Suppressor macrophage (primary cell): ENCODE results near the gene CELSR3.

ENCODE experiments used
- DNase-seq, 4 experiments: peaks; one replicate each; pipeline ENCODE4 v3.0.0-alpha.2; 2020 to 2022

The CELSR3 gene

DNA sequence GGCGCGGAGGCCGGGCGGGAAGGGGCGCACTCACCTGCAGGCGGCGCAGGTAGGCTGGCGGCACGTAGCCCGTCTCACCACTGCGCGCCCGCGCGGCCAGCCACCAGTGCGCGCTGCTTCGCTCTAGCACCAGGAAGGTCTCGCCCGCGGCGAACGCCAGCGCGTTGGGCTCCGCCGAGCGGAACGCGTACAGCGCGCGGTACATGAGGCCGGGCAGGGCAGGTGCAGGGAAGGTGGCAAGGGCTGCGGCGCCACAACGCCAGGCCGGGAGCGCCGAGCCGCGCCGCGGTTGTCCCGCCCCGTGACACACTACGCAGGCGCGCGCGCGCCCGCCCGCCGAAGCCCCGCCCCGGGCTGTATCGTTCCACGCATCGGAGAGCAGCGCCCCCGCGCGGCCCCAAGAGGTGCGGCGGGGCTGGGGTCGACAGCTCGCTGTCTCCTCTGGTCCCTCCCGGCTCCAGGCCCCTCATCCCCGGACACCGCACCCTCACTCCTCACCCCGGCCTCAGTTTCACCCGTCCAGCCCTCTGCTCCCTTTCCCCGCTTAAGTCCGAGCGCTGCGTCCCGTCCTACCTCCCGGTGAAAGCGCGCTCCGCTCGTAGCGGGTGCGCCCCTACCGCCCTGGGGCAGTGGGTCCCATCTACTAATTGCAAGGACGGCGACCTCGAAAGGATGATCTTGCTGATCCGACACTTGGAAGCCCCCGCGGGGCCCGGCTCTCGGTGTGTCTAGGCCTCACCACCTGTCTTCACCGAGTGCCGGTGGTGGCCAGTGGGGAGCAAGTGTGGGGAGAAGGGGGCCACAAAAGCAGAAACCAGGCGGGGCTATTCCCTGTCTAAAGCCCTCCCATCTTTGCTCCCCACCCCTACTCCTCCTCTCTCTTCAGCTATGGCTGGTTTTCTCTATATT lies 23.2 kb upstream of the CELSR3 start, which contains the start of gene NCKIPSD:
NCKIPSD (minus strand) TSS at position 313 of the 909 bp plus-strand sequence; CDS start at position 205, 108 bp downstream.
- DNase-seq, result peak; percentile 91 to 98 (median 96)

DNA sequence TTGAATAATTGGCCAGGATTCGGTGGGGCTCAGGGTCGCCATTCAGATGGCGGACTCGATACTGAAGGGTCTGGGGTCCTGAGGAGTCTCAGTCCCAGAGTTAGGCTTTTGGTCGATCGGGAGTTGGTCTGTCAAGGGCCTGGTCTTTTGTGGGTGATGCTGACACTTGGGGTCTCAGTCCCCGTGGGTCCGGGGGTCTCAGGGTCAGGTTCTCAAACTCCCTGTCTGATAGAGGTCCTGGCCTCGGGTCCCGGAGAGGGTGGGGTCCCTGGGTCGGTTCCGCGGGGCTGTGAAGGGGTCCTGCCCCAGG lies 22.6 kb upstream of the CELSR3 start:
- DNase-seq, result no peak

DNA sequence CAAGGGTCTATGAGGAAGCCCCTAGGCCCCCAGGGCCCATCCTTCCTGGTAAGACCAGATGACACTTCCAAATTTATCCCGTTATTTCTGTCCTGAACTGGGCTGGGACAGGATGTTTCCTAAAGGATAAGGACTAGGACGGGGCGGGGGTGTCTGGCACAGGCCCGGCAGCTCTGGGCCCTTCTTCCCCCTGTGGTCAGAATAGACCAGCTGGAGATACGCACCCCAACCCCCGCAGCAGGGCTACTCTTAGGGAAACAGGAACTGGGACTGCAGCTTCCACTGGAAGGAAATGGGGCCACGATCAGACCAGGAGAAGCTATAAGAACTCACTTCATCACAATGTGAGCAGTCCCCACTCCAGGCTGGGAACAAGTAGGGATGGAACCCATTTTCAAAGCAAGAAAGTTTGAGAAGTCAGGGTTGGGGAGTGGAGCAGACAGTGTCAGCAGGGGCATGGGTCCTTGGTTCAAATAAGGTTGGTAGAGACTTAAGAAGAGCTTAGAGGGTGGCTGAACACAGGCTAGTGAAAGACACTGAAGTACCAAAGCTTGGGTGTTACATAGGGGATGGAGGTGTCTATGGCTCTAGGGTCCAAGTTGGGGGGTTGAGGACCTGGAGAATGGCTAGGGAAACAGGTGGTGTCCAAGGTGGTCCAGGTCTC lies 21.9 kb upstream of the CELSR3 start:
- peak; percentile 81 to 89 (median 86) for DNase-seq

DNA sequence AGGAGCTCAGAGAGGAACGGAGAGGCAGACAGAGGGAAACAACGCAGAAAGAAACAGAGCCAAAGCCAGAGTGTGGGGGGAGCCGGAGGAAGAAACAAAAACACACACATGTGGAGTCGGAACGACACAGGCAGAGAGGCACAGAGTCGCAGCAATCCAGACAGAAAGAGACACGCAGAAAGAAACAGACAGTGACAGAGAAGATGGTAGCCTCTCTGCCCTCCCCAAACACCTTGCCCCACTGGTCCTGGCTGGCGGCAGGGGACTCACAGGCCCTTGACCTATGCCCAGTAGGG lies 21.3 kb upstream of the CELSR3 start:
- DNase-seq, result no peak

DNA sequence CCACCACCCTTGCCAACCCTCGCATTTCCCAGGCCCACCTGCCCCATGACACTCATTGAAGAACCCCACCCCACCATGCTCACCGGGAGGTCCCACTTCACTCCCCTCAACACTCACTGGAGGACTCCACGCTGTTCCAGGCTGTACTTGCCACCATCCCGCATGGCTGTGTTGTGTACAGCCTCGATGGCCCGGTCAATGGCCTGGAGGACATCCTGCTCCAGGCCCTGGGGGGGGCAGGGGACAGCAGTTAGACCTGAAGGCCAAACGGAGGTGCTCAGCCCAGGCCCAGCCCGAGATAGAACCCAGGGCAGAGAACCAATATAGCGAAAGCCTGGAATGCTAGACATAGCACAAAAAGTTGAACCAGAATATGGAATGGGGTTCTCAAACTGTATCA lies 20.1 kb upstream of the CELSR3 start:
- DNase-seq, result no peak

DNA sequence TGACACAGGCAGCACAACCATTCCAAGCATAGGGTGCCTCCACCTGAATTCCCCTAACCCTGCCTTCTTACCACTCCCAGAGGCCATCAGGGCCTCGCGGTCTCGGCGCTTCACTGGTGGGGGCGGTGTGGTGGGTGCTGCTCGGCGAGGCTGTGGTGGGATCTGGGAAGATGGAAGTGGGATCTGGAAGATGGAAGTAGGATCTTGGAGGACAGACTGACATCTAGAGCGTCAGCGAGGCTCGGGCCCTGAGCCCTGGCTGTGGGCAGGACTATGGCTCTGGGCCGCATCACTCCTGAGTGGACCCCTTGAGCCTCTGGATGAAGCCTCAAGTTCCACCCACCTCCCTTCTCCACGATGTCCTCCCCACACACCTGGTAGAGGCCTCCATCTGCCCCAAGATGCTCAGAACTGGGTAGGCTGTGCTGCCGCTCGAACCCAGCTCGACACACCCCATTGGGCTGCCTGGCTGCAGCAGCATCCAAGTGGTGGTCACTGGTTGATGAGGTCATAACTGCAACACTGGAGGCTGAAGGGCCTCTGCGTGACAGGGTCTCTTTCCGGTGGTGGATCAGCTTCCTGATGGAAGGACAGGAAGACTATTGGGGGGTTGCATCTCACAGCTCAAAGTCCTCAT lies 19.4 kb upstream of the CELSR3 start:
- DNase-seq, result no peak

DNA sequence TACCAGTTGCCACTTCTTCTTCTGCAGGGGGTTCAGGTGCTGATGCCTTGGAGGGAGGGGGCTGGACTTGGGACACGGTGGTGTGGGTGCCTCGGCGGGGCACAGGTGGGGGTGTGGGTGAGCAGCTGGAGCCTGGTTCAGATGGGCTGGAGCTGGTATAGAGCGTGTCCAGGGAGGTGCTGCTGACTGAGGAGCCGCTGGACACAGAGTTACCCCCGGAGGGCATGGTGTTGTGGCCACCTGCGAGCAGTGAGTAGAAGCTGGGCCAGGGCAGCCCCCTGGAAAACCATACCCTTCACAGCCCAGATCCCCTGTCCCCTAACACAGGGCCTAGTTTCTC lies 18.8 kb upstream of the CELSR3 start:
- DNase-seq, result no peak

DNA sequence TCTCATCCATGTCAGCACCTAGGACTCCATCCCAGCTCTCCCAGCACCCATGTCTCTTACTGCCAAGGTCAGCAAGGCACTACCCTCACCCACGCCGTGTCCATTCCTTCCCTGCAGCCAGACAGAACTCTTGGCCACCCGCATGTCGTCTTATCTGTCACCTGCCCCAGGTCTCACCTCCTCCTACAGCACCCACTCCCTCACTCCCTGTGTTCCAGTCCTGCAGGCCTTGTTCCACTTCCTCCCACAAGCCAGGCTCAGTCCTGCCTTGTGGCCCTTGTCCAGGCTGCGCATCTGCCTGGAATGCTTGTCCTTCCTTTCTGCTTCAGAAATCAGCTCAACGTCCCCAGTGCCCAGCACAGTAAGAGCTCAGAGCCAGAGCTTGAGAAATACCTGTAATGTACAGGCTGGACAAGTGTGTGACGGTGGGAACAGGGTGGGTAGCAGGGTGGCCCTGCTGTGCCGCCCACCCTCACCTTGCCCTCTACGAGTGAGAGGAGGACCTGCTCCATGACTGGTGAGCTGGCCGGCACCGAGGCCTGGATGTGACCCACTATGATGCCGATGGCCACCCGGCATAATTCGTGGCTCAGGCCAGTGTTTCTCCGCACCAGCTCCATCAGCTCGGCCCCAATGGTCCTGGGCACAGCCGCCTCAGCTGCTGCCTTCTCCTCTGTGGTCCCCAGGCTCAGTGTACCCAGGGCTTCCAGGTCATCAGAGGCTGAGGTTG lies 18.3 kb upstream of the CELSR3 start:
- no peak for DNase-seq

DNA sequence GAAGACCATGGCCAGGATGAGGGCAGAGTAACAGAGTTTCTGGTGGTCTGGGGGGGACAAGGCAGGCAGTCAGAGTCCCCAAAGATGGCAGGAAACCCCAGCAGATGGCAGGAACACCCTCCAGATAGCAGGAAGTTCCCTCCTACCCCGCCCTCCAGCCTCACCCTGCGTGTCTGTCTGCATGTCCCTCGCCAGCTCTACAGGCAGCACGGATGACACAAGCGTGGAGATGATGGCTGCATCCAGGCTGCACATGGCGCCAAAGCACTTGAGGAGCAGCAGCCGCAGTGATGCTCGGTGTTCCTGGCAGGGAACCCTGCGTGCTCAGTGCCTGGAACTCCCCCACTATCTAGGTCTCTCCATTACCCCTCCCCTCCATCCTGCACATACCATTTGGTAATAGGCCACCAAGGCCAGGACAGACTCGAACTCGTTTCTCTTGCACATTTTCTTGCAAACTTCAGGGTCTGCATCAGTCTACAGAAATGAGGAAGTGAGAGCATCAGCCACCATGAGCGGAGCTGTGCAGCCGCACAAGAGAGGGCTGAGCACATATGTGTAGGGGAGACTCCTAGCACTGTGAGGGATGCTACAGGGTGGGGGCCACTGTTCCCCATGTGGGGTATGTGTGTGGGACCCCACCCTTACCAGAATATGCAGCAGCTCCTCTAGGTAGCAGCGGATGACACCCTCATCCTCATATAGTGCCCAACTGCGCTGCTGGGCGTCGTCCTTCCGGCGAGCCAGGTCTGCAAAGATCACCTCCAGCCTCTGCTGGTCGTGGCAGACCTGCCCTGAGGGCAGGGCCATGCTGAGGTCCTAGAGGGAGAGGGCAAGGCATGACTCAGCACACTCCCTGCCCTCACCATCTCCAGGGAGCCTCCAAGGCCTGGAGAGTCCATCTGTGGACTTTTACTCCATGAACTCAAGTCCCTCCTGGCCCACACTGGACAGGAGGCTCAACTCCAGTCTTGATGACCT lies 17.0 kb upstream of the CELSR3 start:
- peak in 2 of 4 experiments; percentile 23 to 24 for DNase-seq

DNA sequence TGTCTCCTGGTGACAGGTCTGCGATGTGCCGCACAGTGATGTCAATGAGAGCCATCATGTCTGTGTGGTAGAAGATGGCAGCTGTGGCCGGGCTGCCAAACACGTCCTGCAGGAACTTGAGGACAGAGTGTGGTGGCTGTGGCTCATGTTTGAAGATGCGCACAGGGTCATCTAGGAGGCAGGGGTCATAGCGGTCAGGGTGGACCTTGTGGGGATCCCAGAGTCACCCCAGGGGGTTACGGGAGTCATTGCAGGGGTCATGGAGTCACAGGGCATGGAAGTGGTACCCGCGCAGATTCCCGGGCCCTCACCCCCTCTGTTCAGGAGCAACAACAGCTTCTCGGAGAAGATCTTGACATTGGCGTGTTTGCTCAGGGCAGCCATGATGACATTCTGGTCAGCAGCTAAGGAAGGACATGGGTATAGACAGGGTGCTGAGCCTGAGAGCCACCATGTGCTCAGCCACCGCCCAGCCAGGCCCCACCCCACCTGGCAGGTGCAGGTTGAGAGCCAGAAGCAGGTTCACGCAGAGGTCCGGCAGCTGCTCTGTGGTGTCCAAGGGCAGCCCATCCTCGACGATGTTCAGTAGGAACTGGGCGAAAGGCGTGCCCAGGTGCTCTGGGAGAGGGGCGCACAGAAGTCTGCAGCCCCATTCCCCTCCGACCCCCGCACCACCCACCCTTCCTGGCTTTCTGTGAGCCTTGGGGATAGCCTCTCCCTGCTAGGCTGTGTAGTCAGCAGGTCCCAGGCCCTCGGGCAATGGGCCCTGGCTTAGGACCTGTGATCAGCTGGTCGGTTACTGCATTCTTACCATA lies 16.1 kb upstream of the CELSR3 start:
- DNase-seq, result no peak

DNA sequence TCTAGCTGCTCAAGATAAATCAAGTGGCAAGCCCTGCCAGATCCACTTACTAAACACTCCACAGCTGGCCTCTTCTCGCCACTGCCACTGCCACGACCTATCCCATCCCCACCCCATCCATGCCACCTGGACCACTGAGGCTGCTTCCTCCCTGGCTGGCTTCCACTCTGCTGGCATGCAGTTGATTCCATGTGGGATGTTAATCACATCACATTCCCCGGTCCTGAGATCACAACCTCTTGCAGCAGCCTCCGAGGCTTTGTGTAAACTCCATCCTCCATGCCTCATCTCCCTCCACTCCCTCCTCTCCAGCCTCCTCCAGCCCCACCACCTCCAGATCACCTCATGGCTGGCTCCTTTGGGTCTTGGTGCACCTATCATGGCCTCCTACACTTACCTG lies 15.4 kb upstream of the CELSR3 start:
- no peak for DNase-seq

DNA sequence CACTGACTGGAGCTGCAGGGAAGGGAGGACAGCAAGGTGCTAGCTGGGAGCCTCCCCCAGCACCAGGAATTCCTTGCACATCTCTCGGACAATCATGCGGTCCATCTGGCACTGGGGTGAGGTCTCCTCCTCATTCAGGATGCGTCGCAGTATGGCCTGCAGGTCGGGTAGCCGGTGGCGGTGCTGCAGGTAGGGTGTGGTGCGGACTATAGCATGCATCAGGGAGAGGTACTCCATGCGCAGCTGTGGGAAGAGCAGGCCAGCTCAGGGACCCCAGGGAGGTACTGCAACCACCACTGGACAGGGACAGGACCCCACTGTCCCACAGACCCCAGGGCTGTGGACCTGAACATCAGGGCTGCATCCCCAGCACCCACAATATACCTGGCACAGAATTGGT lies 11.8 kb upstream of the CELSR3 start:
- no peak for DNase-seq

DNA sequence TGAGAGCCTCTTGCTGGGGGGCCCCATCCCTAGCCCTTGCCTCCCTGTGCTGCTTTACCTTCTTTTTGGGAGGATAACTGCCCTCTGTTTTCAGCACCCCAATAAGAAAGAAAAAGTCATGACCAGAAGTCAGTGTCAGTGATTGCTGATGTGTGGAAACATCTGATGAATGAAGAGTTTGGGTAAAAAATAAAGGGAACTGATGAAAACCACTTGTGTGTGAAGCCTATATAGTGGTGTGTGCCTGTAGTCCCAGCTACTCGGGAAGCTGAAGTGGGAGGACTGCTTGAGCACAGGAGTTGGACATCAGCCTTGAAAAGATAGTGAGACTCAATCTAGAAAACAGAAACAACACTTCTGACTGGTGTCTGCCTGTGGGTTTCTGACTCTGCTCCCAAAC lies 9.8 kb upstream of the CELSR3 start:
- no peak for DNase-seq

DNA sequence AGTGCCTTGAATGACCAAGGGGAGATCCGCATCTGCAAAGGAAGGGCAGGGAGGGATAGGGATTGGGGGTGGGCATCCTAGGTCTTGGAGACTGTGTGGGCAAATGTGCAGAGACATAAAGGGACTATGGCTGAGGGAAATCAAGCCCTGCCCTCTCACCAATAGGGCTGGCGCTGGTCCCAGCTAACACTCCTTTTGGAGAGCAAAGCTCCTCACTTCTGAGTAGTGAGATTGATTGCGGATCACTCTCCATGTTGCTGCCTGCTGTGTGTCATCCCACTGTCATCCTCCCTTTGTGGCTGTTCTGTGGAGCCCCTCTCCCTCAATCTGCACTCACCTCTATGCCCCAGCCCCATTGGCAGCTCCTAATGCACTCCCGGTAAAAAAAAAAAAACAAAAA lies 2.2 kb upstream of the CELSR3 start:
- DNase-seq, result no peak

DNA sequence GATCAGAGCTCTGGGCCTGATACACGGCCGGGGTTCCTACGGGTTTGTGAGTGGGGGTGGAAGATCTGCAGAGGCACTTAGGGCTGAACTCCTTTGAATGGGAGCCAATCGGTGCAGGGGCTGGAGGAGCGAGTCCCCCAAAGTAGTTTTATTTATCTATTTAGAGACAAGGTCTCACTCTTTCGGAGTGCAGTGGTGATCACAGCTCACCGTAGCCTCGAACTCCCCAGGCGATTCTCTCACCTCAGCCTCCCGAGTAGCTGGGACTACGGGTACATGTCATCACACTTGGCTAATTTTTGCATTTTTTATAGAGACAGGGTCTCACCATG lies 1.6 kb upstream of the CELSR3 start:
- DNase-seq, result no peak

DNA sequence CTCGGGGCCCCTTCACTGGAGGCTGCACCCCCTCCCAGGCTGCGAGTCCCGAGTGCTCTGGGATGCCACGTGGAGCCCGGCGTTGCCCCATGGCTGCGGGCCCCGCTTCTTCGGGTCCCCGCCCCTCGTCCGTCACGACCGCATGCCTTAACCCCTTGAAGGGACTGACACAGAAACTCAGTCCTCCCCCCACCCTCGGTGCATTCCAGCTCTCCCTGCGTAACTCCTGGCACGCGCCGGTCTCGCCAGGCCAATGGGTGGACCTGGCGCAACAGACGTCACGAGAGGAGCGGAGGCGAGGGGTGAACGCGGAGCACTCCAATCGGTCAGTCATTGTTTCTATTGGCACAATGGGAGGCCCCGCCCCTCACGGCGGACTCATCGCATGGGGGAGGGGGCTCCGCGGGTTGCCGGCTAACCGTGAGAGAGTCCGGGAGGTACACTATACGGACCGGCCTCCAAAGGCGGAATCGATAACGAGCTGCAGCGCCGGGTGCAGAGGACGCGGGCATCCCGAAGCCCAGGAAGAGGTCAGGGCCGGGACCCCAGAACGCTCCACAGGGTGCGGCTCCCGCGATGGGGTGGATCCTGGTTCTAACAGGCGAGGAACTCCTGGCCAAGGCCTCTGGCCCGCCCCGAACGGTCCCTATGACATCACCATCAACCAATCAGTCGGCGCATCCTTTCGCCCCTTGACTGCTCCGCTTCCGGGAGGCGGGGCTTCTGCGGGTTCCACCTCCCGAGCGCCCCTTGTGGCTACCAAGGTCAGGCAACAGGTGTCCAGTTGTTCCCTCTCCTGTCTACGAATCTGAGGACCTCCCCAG lies 1.0 kb upstream of the CELSR3 start:
- peak; percentile 96 to 98 (median 96) for DNase-seq

DNA sequence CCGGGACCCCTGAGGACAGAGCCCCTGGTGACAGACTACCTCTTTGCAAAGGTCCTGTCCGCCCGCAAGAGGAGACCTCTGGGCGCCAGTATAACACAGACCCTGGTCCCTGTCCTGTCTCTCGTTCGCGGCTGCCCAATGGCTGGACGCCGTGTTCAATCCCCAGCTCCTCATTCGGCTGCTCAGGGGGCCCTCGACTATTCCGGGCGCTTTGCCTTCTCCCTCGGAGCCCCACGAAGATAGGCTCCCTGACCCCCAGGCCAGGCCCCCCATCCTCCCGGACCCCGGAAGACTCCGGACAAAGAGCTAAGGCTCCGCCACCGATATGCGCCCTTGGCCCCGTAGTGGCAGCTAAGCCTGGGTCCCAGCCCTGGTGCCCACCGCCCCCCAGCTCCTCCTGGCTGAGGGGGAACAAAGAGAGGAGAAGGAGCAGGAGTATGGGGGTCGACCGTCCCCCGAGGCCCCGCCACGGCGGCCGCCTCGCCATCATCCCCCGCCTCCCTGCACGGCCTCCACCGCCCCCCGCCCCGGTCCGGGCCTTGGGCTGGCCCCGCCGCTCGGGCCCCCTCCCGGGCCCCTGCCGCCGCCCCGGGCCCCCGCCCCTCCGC lies 437 bp downstream of the CELSR3 start:
- DNase-seq, result peak in 1 of 4 experiments; percentile 6

DNA sequence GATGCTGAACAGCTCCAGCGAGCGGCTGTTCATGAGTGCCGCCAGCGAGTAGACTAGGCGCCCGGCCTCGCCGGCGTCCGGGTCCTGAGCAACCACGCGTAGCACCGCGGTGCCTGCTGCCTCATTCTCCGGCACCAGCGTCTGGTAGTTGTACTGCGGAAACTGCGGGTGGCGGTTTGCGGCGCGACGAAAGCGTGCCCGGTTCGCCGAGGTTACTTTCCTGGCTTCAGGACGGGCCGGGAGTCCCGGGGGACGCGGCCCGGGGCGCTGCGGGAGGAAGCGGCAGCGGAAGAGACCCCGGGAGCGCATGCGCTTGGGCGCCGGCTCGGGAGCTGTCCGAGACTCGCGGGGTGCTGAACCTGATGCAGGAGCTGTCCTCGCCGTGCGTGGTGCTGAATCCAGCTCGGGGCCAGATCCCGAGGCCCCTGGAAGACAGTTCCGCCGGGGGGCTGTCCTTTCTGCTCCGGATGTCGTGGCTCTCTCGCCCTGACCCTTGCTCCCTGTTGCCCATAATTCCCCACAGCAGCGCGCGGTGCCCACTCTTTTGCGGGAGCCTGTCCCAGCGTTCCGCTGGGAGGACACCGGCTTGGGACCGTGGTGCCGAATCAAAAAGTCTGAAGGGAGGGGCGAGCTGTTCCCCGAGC lies 1.1 kb downstream of the CELSR3 start:
- DNase-seq, result peak; percentile 59 to 82 (median 72)

DNA sequence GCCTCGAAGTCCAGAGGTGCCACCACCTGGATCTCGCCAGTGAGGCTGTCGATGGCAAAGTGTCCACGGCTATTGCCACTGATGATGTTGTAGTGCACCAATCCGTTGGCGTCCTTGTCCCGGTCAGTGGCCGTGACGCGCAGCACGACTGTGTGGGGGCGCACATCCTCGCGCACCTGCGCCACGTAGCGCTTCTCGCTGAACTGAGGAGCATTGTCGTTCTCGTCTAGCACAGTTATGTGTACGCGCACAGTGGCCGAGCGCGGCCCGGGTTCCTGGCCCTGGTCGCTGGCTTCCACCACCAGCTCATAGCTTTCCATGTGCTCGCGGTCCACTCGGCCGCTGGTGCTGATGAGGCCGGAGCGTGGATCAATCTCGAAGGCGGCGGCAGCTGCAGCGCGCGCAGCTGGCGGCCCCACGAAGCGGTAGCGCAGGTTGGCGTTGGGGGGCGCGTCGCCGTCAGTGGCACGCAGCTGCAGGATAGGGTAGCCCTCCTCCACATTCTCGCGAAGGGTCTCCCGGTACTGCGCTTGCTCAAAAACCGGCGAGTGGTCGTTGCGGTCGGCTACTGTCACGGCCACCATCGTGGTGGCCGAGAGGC lies 1.8 kb downstream of the CELSR3 start:
- no peak for DNase-seq
